Stimulated activated CD8-positive, alpha-beta memory T cell treated with anti-CD3 and anti-CD28 coated beads, Interleukin-4, amount 100 ng/mL, for 48 hours (primary cell): Measurements from ENCODE around the gene SMIM17.
A peak's percentile ranks its signal among the peaks of the same experiment; 100 is the strongest.
"Not testable (repeated sequence)": the region's sequence is repeated elsewhere in the genome, so short reads cannot be mapped to it uniquely, and the experiment has no call there.

Experiments used
- DNase-seq: peaks from one replicate; pipeline ENCODE4 v3.0.0-alpha.2; 2020

Gene SMIM17

DNA sequence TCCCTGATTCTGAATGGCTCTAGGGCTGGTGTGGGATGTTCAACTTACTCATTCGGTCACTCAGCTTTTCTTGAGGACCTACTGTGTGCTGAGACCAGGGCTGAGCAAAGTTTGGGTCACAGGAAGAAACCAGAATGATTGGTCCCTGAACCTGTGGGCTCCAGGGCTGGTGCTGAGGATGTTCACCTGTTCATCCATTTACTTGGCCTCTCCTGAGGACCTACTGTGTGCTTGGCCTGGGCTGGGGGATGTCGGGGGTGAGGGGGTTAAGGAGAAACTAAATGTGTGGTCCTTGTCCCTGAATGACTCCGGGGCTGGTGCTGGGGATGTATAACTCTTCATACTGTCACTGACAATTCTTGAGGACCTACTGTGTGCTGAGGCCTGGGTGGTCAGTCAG is 18.3 kb downstream of the SMIM17 start:
- DNase-seq, result no peak

DNA sequence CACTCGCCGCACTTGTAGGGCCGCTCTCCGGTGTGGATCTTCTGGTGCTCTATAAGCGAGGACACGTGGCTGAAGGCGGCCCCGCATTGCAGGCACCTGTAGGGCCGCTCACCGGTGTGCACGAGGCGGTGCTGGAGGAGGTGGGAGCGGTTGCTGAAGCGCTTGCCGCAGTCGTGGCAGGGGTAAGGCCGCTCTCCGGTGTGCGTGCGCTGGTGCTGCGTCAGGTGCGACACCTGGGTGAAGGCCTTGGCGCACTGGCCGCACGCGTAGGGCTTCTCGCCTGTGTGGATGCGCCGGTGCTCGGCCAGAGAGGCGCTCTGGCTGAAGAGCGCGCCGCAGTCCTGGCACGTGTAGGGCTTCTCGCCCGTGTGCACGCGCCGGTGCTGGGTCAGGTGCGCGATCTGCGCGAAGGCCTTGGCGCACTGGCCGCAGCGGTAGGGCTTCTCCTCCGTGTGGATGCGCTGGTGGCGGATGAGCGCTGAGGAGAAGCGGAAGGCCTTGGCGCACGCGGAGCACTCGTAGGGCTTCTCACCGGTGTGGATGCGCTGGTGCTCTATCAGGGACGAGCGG is 21.1 kb downstream of the SMIM17 start:
- no peak for DNase-seq

GRCh38 chr19:56664511-56664910 is 21.6 kb downstream of the SMIM17 start:
- DNase-seq, result no peak

DNA sequence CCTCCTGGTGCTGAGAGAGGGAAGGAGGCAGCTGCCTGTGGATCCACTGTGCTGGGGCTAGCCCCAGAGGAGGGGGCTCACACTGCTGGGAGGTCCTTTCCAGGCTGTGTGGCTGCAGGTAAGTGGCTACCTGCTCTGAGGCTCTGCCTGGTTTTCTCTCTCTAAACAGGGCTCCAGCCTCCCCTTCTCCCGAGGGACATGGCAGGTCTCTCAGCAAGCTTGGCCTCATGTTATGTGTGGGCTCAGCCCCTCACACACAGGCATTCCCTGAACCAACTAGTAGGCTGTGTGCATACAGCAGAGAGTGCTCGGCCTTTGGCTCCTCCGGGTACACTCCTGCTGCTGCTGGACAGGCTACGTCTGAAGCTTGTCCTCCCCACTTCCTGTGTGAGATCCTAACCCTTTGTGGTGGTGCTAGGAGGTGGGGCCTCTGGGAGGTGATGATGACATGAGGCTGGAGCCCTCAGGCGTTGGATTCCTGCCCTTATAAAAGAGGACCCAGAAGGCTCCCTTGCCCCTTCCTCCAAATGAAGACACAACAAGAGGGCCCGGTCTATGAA is 24.4 kb downstream of the SMIM17 start:
- no peak for DNase-seq

DNA sequence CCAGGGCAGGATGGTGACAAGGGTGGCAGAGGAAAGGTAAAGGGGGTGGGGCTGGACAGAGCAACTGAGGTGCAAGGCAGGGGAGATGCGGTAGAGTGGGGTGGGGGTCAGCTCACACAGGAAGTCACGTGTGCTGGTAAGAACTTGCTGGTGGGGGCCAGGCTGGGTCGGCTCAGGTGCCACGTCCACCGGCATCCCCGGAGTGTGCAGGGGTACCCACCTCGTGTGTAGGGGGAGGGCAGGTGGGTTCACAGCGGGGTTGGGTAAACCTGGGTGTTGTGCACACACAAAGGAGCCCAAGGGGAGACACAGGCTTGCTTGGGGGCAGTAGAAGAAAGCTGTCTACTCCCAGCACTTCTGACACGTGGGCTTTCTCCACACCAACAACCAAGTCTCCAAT is 25.7 kb downstream of the SMIM17 start:
- no peak for DNase-seq

- no peak for DNase-seq
Observed at GRCh38 chr19:56670401-56670960, 27.5 kb downstream of the SMIM17 start.

GRCh38 chr19:56670961-56671612 is 28.1 kb downstream of the SMIM17 start:
- DNase-seq, result no peak

GRCh38 chr19:56671613-56671994 is 28.6 kb downstream of the SMIM17 start, which contains the start of gene ZNF835:
Gene ZNF835 (minus strand): TSS chr19:56671757. CDS start chr19:56665198, 6,559 bp downstream.
- peak; percentile 88 for DNase-seq

- not testable (repeated sequence) for DNase-seq
Observed at GRCh38 chr19:56672610-56673009, 29.7 kb downstream of the SMIM17 start.

DNA sequence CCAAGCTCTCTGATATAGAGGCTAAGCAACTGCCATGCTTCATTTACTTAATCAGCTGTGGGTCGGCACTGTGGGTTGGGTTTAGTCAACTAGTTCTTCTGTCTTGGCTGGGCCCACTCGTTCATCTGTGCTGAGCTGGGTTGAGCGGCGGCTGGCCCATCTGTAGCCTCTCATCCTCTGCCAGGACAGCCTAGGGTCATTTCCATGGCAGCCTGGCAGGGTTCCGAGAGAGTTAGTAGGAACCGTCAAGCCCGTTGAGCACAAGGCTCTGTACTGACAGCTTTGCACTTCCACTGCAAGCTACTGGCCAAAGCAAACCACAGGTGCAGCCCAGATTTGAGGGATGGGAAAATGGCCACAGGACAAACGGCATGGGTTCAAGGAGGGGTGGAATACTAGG is 35.2 kb downstream of the SMIM17 start:
- no peak for DNase-seq

DNA sequence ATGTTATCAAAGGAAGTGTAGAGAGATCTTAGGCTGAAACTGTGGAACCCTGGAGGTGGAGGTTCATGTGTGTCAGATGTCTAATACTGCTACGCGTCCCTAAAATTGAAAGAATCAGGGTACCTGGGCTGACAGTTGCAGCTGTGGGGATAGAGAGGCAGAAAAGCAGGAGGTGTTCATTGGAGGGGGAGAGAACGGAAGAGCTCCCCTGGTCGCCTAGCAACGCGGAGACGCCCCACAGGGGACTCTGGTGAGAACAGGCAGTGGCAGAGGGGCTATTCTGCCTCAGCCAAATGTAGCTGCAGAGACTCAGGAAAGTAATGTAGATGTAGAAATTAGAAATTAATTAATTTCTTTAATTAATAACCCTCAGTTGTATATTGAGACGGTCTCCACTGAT is 38.7 kb downstream of the SMIM17 start:
- no peak for DNase-seq

DNA sequence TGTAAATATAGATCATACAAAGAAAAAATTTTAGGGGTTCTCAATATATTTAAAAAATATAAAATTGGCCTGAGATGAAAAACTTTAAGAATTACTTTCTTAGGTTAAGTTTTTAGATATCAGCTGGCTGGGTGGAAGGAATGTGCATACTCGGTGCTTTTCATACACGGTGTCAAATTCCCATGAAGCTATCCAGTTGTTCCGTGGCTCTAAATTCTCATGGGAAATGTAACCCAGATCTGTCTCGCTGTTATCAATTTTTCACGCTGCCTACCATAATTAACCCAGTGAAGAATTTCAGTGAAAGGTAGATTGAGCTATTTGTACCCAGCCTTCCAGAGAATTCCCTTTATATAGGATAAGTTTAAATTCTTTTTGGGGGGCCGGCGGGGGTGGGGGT is 40.2 kb downstream of the SMIM17 start:
- DNase-seq, result no peak

- DNase-seq, result no peak
Observed at GRCh38 chr19:56687031-56687430, 44.1 kb downstream of the SMIM17 start.

DNA sequence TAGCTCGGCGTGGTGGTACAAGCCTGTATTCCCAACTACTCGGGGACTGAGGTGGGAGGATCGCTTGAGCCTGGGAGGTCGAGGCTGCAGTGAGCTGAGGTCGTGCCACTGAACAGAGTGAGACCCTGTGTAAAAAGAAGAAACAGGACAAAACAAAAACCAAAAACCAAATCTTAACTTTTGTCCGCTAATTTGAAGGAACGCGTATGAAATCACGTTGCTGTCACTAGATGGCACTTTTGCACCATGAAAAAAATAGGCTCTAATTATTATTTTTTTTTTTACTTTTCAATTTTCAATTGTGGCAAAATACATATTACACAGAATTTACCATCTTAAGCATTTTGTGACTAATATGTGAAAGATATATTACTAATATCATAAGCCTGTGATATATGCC is 46.2 kb downstream of the SMIM17 start:
- DNase-seq, result no peak

DNA sequence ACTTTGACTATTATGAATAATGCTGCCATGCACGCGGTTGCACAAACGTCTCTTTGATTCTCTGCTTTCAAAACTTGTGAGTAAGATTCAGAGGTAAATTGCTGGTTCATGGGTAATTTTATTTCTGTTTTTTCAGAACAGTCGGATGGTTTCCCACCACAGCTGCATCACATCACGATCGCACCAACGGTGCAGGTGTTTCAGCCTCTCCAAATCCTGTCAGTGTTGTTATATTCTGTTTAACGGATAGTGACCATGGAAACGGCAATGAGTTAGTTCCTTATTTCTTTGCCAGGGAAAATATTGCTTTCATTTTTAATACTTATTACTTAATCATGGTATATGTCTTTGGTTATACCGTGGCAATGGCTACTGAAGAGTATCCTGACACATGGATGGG is 47.7 kb downstream of the SMIM17 start:
- DNase-seq, result no peak

DNA sequence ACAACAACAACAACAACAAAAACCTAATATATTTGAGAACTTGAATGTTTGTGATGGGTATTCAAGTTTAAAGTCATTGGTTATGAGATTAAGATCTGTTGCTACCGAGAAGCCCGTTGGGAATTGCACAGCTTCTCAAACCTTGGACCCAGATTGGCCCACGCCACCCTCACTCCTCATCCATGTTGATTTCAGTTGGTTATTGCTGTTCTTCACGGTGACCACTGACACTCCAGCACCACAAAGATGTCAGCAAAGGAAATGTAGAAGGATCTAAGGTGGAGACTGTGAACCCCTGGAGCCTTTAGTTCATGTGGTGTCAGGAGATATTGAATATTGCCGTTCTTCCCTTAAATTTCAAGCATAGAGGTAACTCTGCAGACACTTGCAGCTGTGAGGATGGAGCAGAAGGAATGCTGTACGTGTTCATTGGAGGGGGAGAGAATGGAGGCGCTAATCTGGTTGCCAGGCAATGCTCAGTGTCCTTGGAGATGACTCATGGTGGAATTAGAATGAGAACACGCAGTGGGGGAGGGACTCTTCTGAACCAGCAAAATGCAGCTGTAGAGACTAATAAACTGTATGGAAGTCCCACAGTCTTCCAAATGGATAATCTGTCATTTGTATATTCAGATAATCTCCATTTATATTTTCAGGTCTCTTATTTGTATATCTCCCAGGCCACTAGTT is 49.4 kb downstream of the SMIM17 start:
- DNase-seq, result no peak

DNA sequence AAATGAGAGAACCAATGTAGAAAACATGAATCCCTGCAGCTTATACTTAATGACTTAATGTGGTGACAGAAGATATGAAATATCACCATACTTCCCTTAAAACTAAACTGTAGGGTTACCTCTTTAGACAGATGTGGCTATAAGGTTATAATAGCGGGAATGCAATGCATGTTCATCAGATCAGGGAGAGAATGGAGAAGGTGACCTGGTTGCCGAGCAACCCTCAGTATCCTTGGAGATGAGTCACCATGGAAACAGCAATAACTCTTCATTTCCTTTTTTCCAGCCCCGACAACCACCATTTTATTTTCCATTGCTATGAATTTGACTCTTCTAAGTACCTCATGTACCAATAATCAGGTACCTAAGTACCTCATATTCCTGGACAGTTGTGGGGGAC is 56.6 kb downstream of the SMIM17 start:
- DNase-seq, result no peak

GRCh38 chr19:56701895-56702294 is 58.9 kb downstream of the SMIM17 start:
- no peak for DNase-seq

DNA sequence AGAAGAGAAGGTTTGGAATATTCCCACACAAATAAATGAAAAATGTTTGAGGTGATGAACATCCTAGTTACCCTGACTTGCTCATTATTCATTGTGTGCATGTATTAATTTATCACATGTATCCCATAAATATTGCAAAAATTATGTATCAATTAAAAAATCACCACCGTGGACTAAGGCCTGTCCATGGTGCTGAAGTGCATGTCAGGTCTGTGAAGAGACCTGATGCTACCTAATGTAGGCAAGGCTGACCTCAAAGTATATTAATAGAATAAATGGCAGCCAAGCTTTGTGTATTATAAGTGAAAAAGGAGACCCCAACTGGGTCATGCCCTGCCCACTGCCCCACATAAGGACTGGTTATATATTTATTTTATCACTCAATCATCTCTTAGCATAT is 63.0 kb downstream of the SMIM17 start:
- DNase-seq, result no peak
